A673 (cell line): ENCODE measurements around the gene ZBP1.

Source experiments
- EZH2 ChIP-seq: fragments of 200-600 bp; sonication (generic); IDR thresholded peaks from 2 replicates; pipeline ENCODE4 v1.6.1; 2017; ENCODE audit warnings: borderline replicate concordance, low read depth, mild to moderate bottlenecking, mixed read lengths, antibody characterized with exemption, low read length; ENCODE audit not compliant: poor library complexity, severe bottlenecking
- TF ChIP-seq, protein P1 (sequence below): fragments of 300-800, 200-600 bp; sonication (generic); conservative IDR thresholded peaks from 2 replicates; pipeline ENCODE4 v1.5.1; 2017; ENCODE audit warnings: low read depth, mild to moderate bottlenecking, antibody characterized with exemption, low read length, moderate library complexity, mixed read lengths

GRCh38 chr20:57656821-57657534, 36.8 kb upstream of the ZBP1 start:
- TF ChIP-seq, protein P1, sequence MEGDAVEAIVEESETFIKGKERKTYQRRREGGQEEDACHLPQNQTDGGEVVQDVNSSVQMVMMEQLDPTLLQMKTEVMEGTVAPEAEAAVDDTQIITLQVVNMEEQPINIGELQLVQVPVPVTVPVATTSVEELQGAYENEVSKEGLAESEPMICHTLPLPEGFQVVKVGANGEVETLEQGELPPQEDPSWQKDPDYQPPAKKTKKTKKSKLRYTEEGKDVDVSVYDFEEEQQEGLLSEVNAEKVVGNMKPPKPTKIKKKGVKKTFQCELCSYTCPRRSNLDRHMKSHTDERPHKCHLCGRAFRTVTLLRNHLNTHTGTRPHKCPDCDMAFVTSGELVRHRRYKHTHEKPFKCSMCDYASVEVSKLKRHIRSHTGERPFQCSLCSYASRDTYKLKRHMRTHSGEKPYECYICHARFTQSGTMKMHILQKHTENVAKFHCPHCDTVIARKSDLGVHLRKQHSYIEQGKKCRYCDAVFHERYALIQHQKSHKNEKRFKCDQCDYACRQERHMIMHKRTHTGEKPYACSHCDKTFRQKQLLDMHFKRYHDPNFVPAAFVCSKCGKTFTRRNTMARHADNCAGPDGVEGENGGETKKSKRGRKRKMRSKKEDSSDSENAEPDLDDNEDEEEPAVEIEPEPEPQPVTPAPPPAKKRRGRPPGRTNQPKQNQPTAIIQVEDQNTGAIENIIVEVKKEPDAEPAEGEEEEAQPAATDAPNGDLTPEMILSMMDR: no peak
- no peak for TF ChIP-seq EZH2
